Ovary (tissue), 9 donors: Measurements from ENCODE around the gene PPP2R3B. TPM values are rescaled to one million over a fixed set of nuclear protein-coding genes. Genes with fewer than 3 reads are reported as not detected.
"Not testable (repeated sequence)": the region's sequence is repeated elsewhere in the genome, so short reads cannot be mapped to it uniquely, and the experiment has no call there.

Experiments used
- DNase-seq, 5 donors: peaks; one replicate each; pipeline ENCODE4 v3.0.0-alpha.2; 2019 to 2020
- H3K27ac ChIP-seq, 2 donors: fragments of 200-600 bp; one replicate each; pipeline versions ENCODE4 v1.5.1 to v1.8.0; 2019 to 2022
- H3K27me3 ChIP-seq: fragments of 200-600 bp; one replicate; pipeline ENCODE4 v1.8.0; 2022
- H3K36me3 ChIP-seq: fragments of 200-600 bp; sonication (generic); one replicate; pipeline ENCODE4 v1.5.1; 2019
- H3K4me1 ChIP-seq: one replicate; pipeline ENCODE4 v1.8.1; 2013; ENCODE audit warnings: mild to moderate bottlenecking, moderate library complexity; ENCODE audit not compliant: insufficient read depth
- H3K4me3 ChIP-seq: fragments of 200-600 bp; sonication (generic); one replicate; pipeline ENCODE4 v1.5.1; 2017
- H3K9me3 ChIP-seq, 2 donors: fragments of 200-600 bp in 1 of 2; sonication (generic) in 1 of 2; one replicate each; pipeline versions ENCODE4 v1.5.1 to v1.8.1; 2013 to 2019; ENCODE audit warnings: mild to moderate bottlenecking in 1 of 2, moderate library complexity in 1 of 2
- EP300 ChIP-seq: sonication (generic); formaldehyde crosslinking; IDR thresholded peaks from one replicate; pipeline ENCODE4 v1.6.1; 2017; ENCODE audit warnings: antibody characterized with exemption
- POLR2A ChIP-seq: fragments of 450-650 bp; IDR thresholded peaks from one replicate; pipeline ENCODE4 v1.6.1; 2017; ENCODE audit warnings: antibody characterized with exemption, mild to moderate bottlenecking, moderate library complexity
- WGBS, 3 donors: extraction: QIAGEN DNeasy Blood & Tissue Kit in 1 of 3; methylation state at CpG; one replicate each; pipeline versions ENCODE4 v1.1.5 to v1.1.7; 2013 to 2017; 5-methylcytosine and 5-hydroxymethylcytosine counted together
- intact Hi-C, 4 donors: fragments of 100-400 bp; cut with DNase I; formaldehyde crosslinking; loops; one replicate each; pipeline versions ENCODE4 v1.11.0 to v1.15.1; 2022 to 2023
- polyA plus RNA-seq, 2 donors: library from polyadenylated mRNA; stranded (reverse); fragments of 200-250 nt in 1 of 2; fragments of 350-450 nt in 1 of 2; fragmentation: Illumina TruSeq in 1 of 2; extraction: RNeasy Lipid Tissue Mini Kit (QIAGEN cat#74804) in 1 of 2; gene quantifications; one replicate each; pipeline ENCODE4 v1.2.3, GENCODE V29; 2013 to 2014
- total RNA-seq, 7 donors: library from RNA; depleted of rRNA in 2 of 7; stranded (reverse); fragments of >200 nt in 2 of 7; fragmentation: NEBNext Ultra II Directional in 3 of 7; extraction: Animal tissue kit (Norgen Biotek cat#: 25700) in 3 of 7; gene quantifications; one replicate each; pipeline versions ENCODE4 v1.1.0 to v1.2.4, GENCODE V29; 2016 to 2023
- TF ChIP-seq, protein P1 (sequence below), 3 donors: fragments of 450-650 bp in 2 of 3; fragments of 200-600 bp in 1 of 3; IDR thresholded peaks; one replicate each; pipeline versions ENCODE4 v1.5.1 to v1.8.0; 2016 to 2022; ENCODE audit warnings: antibody characterized with exemption in 3 of 3, mild to moderate bottlenecking in 1 of 3
- donor health status: DM: no; HTN: no; CAD: no; lungs with moderate emphysema.
- donor health status: DM: no; HTN: no; CAD: no.
- donor health status: Bipolar disorder and iron deficiency.
- donor health status: DM: yes; HTN: yes; CAD: no.
- donor health status: DM: no; HTN: no; CAD: no.
- donor health status: DM: yes; HTN: yes; CAD: no.

The PPP2R3B gene
- total and polyA plus RNA-seq, 9 donors = 2.3 to 25.0 (median 18.4) TPM

DNA sequence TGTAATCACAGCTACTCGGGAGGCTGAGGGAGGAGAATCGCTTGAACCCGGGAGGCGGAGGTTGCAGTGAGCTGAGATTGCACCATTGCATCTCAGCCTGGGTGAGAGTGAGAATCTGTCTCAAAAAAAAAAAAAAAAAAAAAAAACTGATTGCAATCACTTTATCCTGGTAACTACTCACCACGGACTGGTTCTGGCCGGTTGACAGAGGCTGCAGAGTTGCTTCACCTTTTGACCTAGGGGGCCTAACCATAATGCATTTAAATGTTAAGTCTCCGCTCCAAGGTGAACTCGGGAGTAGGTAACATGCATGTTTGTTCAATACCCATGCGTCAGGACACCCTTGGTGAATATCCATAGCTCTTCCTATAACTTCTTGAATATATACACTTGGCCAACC lies 1.8 kb downstream of the PPP2R3B start:
- no peaks in the 10 kb centered on the region for H3K9me3 ChIP-seq
- intact Hi-C loops = no loop called here
- DNase-seq = no peak
- no peaks in the 10 kb centered on the region for H3K27me3 ChIP-seq
- no peak overlapping the region for H3K4me3 ChIP-seq
- WGBS, 3 donors = 87 to 93% (median 87%) methylated on average over 9 of the region's 9 CpGs
- no peaks in the 10 kb centered on the region for H3K4me1 ChIP-seq
- H3K27ac ChIP-seq = no peak overlapping the region
- H3K36me3 ChIP-seq = no peaks in the 10 kb centered on the region
- TF ChIP-seq POLR2A (no peak), EP300 (no peak)
- TF ChIP-seq, protein P1, sequence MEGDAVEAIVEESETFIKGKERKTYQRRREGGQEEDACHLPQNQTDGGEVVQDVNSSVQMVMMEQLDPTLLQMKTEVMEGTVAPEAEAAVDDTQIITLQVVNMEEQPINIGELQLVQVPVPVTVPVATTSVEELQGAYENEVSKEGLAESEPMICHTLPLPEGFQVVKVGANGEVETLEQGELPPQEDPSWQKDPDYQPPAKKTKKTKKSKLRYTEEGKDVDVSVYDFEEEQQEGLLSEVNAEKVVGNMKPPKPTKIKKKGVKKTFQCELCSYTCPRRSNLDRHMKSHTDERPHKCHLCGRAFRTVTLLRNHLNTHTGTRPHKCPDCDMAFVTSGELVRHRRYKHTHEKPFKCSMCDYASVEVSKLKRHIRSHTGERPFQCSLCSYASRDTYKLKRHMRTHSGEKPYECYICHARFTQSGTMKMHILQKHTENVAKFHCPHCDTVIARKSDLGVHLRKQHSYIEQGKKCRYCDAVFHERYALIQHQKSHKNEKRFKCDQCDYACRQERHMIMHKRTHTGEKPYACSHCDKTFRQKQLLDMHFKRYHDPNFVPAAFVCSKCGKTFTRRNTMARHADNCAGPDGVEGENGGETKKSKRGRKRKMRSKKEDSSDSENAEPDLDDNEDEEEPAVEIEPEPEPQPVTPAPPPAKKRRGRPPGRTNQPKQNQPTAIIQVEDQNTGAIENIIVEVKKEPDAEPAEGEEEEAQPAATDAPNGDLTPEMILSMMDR (IDR thresholded peaks at IDR 0.05) = no peak

DNA sequence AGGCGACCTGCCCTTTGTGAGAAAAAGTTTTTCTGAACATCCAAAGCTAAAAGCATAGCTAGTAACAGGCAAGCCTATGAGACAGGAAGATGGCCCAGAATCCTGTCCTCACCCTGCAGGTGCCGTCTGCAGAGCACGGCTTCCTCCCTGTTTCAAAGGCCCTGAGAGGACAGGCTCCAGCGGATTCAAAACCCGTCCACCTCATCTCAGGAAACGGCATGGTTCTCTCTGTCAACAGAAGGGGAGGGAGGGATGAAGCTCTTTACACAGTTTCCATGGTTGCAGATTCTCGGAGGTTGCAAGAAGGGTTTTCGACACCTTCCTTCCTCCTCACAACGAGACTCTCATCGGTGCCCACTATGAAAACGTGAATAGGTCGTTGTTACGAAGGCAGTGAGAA lies 8.3 kb downstream of the PPP2R3B start:
- Histone ChIP-seq H3K36me3 (no peaks in the 10 kb centered on the region), H3K4me1 (peaks cover 4% of the 10 kb centered on the region), H3K27ac (no peak overlapping the region), H3K9me3 (no peaks in the 10 kb centered on the region), H3K4me3 (no peak overlapping the region), H3K27me3 (no peaks in the 10 kb centered on the region)
- DNase-seq = no peak
- intact Hi-C loops = no loop called here
- TF ChIP-seq POLR2A (no peak), EP300 (no peak)
- TF ChIP-seq, protein P1 (IDR thresholded peaks at IDR 0.05) = no peak
- WGBS, 3 donors = 87 to 88% (median 87%) methylated on average over 13 of the region's 13 CpGs

DNA sequence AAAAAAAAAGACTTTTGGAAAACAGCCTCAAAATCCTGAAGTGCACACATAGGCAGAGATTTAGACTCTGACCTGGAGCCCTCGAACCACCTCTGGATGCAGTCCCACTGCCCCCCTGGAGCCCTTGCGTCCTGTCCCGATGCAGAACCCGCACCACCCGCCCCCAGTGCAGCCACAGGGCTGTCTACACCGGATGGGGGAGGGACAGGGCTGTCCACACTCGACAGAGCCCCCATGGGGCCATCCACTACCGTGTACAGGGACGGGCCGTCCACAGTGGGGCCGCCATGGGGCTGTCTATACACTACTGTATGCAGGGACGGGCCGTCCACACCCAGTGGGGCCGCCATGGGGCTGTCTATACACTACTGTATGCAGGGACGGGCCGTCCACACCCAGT lies 10.5 kb downstream of the PPP2R3B start:
- H3K4me1 ChIP-seq, DNase-seq, intact Hi-C loops, H3K4me3 ChIP-seq, H3K27ac ChIP-seq, H3K36me3 ChIP-seq, H3K9me3 ChIP-seq, H3K27me3 ChIP-seq: not testable (repeated sequence)
- 89 to 94% (median 93%) methylated on average over 11 to 14 of the region's 16 CpGs for WGBS, 3 donors

DNA sequence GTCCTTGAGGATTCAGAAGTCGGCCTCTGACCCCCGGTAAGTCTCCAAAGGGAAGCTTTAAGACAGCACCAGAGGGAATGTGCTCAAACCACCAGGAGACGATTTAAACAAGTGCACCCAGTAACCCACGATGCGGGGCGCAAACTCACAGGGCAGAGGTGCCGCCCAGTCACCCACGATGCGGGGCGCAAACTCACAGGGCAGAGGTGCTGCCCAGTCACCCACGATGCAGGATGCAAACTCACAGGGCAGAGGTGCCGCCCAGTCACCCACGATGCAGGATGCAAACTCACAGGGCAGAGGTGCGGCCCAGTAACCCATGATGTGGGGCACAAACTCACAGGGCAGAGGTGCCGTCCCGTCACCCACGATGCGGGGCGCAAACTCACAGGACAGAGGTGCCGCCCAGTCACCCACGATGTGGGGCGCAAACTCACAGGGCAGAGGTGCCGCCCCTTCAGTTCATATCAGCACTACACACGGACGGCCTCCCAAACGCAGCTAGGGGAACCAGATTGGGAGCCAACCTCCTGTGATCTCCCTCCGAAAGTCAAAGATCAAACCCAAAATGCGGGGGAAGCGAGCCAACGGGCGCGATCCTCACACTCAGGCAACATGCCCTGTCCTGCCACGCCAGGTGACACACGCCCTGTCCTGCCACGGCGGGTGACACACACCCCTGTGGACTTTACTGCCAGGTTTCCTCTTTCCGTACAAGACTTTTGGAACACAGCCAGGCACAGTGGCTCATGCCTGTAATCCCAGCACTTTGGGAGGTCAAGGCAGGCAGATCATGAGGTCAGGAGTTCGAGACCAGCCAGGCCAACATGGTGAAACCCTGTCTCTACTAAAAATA lies 11.3 kb downstream of the PPP2R3B start:
- no peak for DNase-seq
- Histone ChIP-seq H3K9me3 (no peaks in the 10 kb centered on the region), H3K27ac (no peak overlapping the region), H3K27me3 (no peaks in the 10 kb centered on the region), H3K4me3 (no peak overlapping the region), H3K36me3 (no peaks in the 10 kb centered on the region), H3K4me1 (peaks cover 7% of the 10 kb centered on the region)
- 81 to 85% (median 82%) methylated on average over 38 of the region's 38 CpGs for WGBS, 3 donors
- TF ChIP-seq EP300 = no peak
- TF ChIP-seq POLR2A = no peak
- TF ChIP-seq, protein P1 (IDR thresholded peaks at IDR 0.05) = no peak
- intact Hi-C loops = no loop called here

DNA sequence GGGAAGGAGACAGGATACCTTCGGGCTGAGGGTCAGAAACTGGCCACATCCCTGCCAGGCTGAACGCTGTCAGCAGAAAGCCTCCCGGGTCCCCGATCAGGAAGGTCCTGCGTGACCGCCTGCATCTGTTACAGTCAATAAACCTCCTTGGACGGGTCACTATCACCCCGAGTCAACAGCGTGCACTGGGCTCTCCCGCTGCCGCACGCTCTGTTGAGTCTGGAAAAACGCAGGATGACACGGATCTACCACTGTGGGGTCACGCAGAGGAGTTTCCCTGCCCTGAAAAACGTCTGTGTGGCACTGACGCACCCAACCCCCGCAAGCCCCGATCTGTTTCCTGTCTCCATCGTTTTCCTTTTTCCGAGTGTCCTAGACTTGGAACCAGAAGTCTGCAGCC lies 12.1 kb downstream of the PPP2R3B start:
- Histone ChIP-seq H3K36me3 (no peaks in the 10 kb centered on the region), H3K27me3 (no peaks in the 10 kb centered on the region), H3K27ac (no peak overlapping the region), H3K9me3 (no peaks in the 10 kb centered on the region), H3K4me3 (no peak overlapping the region), H3K4me1 (peaks cover 7% of the 10 kb centered on the region)
- no peak for DNase-seq
- 6 to 9% (median 7%) methylated on average over 21 of the region's 21 CpGs for WGBS, 3 donors
- TF ChIP-seq POLR2A = no peak
- no peak for TF ChIP-seq EP300
- TF ChIP-seq, protein P1 (IDR thresholded peaks at IDR 0.05) = no peak
- intact Hi-C loops = no loop called here
